Endothelial cell of hepatic sinusoid (primary cell): ENCODE measurements around the gene CDH13.

ENCODE experiments used
- in situ Hi-C: cut with HindIII; loops from 2 replicates; pipeline ENCODE4 v1.10.0; 2017; ENCODE audit warnings: low sequenced_read_pairs

Gene CDH13

GRCh38 chr16:83802135-83802534 lies 1175.4 kb downstream of the CDH13 start:
- in situ Hi-C loops = no loop called here

DNA sequence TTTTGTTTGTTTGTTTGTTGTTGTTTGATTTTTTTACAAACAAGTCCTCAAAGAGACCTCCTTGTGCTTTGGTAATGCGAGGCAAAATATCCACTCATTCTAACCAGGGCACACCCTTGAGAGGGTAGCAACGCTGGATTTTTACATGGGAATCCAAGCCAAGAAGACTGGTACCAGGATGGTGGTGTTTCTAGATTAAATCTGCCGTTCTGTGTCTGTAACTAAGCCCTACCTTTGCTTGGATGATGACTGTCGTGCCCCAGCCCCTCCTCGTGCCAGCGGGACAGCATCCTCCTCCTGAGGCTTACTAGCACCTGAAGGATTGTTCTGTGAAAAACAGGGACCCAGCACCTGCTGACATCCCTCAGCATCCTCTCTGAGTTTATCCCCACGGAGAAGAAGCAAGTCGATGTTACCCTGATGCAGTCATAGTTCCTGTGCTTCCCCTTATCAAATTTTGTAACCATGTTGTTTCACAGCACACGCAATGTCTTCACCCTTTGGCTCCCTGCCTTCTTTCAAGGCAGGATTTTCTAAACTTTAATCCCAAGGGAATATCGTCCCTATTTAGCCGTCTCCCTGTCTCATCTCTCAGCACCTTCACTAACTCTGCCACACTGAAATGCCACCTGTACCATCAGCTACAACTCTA lies 1175.9 kb downstream of the CDH13 start:
- in situ Hi-C loops = no loop called here

DNA sequence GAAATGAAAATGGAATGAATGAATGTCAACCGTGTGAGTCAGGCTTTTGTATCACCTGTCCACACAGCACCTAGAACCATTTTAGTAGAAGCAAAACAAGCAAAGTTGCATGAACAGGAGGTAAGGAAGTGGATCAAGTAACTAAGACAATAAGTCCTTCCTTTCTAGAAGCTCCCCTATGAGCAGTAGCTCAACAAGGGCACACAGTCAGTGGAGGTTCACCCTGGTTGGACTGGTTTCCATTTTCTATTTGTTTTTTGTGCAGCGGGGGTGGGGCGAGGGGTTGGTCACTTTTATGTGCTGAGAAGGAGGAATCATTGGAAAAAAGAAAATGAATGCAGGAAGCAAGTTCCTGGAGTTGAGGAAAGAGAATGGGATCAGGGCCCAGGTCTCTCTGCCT lies 1177.0 kb downstream of the CDH13 start:
- in situ Hi-C loops = no loop called here

DNA sequence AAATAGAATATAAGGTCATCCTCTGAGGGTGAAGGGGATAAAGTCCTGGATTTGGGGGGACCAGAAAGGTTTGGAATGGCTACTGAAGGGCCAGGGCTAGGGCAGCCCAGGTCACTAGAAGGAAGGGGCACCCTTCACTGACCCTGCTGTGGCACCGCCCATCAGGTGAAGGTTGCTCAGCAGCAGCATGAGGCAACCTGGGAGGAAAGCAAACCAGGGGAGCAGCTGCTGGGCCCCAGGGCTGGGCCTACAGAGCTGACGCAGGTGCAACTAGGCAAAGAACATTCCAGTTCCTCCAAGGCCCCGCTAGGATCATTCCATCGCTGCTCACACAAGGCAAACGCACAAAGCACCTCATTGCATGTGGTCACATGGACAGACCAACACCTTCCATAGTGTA lies 1177.6 kb downstream of the CDH13 start:
- in situ Hi-C loops = no loop called here

- in situ Hi-C loops = no loop called here
Observed at GRCh38 chr16:83806036-83806435, 1179.3 kb downstream of the CDH13 start.

DNA sequence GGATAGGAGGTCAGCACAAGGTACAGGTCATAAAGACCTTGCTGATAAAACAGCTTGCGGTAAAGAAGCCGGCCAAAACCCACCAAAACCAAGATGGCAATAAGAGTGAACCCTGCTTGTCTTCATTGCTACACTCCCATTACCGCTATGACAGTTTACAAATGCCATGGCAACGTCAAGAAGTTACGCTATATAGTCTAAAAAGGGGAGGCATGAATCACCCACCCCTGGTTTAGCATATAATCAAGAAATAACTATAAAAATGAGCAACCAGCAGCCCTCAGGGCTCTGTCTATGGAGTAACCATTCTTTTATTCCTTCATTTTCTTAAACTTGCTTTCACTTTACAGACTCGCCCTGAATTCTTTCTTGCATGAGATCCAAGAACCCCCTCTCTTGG lies 1180.0 kb downstream of the CDH13 start:
- in situ Hi-C loops = no loop called here

- in situ Hi-C loops = no loop called here
Observed at GRCh38 chr16:83807327-83807709, 1180.5 kb downstream of the CDH13 start.

DNA sequence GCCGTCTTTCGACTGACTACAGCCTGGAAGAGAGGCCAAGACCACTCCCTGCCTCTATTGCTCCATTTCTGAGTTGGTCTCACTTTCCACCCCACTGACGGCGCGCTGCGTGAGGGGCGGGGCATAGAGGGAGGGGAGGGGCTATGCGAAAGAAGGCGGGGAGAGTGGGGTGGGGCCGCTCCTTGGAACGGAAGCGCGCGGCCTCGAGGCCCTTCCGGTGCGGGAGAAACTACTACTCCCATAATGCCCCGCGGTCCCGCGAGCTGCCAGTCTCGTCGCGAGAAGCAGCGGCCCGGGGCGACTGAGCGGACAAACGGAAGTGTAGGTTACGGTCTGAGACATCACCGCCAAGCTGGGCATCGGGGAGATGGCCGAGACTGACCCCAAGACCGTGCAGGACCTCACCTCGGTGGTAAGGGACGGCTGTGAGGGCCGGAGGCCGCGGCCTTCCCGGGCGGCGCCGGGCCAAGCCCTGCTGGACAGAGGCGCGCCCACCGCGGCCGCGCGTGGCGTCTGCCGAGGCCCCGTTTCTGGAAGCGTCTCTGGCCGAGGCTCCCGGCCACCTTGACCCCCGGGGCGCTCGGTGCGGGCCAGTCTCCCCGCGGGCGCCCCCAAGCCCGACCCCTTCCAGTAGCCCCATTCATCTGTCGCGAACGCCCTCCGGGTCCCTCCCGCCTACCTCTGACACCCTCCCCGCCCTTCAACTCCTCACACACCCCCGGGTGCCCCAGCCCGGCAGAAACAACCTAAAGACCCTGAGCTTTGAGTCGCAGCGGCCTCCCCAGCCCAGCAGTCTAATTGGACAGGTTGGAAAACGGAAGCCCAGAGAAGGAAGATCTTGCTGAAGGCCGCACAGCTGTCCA lies 1181.2 kb downstream of the CDH13 start, which contains the start of gene HSBP1:
HSBP1 (plus strand) TSS at position 269 of the 863 bp plus-strand sequence; CDS start at position 368, 99 bp downstream.
- in situ Hi-C loops = no loop called here

DNA sequence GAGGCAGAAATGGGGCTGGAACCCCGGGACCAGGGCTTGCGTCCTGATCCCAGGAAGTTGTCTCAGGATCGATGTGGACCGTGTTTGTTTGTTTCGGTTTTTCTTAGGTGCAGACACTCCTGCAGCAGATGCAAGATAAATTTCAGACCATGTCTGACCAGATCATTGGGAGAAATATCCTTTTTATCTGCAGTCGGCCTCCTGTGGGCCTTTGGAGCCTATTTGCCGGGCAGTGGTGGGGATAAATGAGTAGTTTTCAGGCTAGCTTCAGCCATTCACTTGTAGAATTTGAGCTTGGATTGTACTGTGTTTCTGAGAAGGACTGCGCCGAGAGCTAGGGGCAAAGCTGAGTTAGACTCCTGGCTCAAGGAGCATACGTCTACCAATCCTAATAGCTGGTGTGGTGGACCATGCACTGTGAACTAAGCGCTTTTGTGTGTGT lies 1181.8 kb downstream of the CDH13 start:
- in situ Hi-C loops = no loop called here

DNA sequence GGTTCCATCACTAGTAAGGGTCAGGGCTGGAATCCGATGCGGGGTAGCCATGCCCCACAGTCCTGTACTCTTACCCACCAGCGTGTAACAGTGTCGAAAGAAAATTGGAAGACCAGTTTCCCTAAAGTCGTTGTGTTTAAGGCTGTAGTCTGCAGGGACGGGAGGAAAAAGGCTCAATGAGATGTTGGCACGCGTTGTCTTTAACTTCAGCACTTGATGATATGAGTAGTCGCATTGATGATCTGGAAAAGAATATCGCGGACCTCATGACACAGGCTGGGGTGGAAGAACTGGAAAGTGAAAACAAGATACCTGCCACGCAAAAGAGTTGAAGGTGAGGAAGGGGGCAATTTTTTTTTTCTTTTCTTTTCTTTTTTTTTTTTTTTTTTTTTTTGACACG lies 1182.3 kb downstream of the CDH13 start:
- in situ Hi-C loops = no loop called here

DNA sequence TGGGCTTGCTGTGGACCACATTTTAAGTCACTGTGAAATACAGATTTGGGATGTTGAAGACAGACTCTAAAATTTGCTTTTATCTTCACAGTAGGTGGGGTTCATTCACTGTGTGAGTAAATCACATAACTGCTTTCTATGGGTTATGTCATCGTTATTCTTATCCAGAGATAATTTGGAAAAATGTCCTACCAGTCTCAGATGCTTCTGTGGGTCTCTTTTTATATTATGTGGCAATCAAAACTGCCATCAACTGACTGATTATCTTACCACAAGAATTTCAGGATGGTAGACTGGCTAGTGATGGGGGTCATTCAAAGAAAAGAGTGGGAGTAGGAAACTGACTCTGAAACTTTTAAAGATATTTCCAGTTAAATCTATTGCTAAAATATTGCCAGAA lies 1184.1 kb downstream of the CDH13 start:
- in situ Hi-C loops = no loop called here

GRCh38 chr16:83813823-83814658 lies 1187.3 kb downstream of the CDH13 start:
- in situ Hi-C loops = no loop called here

DNA sequence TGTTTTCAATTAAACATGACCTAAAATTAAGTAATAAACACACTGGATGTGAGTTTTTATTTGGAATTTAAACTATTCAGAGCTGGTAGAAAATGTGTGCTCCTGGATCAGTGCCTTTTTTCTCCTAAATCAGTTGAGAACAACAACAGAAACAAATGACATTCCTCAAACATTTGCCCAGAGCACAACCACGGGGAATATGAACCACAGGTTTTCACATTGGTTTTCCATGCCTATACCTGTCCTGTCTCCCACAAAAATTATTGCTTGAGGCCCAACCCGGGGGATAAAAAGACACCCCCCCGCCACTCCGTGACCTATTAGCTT lies 1187.9 kb downstream of the CDH13 start:
- in situ Hi-C loops = no loop called here

- in situ Hi-C loops = no loop called here
Observed at GRCh38 chr16:83817022-83817421, 1190.3 kb downstream of the CDH13 start.

- in situ Hi-C loops = no loop called here
Observed at GRCh38 chr16:83818276-83818675, 1191.5 kb downstream of the CDH13 start.

DNA sequence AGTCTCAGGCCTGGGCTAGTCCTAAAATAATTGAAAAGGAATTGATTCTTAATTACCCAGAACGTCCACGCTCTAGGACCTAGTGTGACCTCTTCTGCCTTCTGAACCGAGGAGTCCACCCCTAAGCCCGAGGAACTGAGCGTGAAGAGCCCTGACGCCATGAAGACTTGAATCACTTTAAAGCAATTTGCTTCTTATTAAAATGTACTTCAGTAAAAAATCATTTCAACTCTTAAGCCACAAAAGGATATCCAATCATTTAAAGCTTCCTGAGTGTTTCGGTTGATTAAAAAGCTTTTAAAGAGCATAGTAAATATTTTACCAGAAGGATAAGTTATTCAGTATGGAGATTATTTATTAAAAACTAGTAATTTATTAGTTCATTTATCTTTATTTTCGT lies 1192.6 kb downstream of the CDH13 start:
- in situ Hi-C loops = no loop called here

GRCh38 chr16:83826146-83826913 lies 1199.6 kb downstream of the CDH13 start:
- in situ Hi-C loops = no loop called here

GRCh38 chr16:83830091-83830768 lies 1203.5 kb downstream of the CDH13 start:
- in situ Hi-C loops = no loop called here

- in situ Hi-C loops = no loop called here
Observed at GRCh38 chr16:83830769-83831455, 1204.1 kb downstream of the CDH13 start.
